OCI-LY3 (cell line): ENCODE data around the gene PINLYP.

ENCODE experiments used
- H2AFZ ChIP-seq: fragments of 200-600, 300-600 bp; shearing (Covaris generic); 2 replicates; pipeline ENCODE4 v1.6.0; 2014; ENCODE audit warnings: antibody characterized with exemption, low read depth, low read length
- H3K27ac ChIP-seq: fragments of 200-600, 300-600 bp; sonication (generic); 2 replicates; pipeline ENCODE4 v1.5.1; 2014; ENCODE audit warnings: mild to moderate bottlenecking, low read length, moderate library complexity, mixed read lengths
- H3K27me3 ChIP-seq: fragments of 200-600, 300-600 bp; sonication (generic); 2 replicates; pipeline ENCODE4 v1.6.1; 2014; ENCODE audit warnings: low read depth, low read length, mixed read lengths
- H3K36me3 ChIP-seq: fragments of 200-600, 300-600 bp; sonication (generic); replicated peaks from 2 replicates; pipeline ENCODE3; 2014; ENCODE audit warnings: low read depth, low read length, mixed read lengths
- H3K4me1 ChIP-seq: fragments of 300-600, 200-600 bp; sonication (generic); 2 replicates; pipeline ENCODE4 v1.6.1; 2014; ENCODE audit warnings: low read length, mixed read lengths
- H3K4me2 ChIP-seq: fragments of 200-600, 300-600 bp; sonication (generic); 2 replicates; pipeline ENCODE4 v1.6.1; 2014; ENCODE audit warnings: low read length, mixed read lengths
- H3K4me3 ChIP-seq: fragments of 300-600, 200-600 bp; sonication (generic); 2 replicates; pipeline ENCODE4 v1.5.1; 2014; ENCODE audit warnings: antibody characterized with exemption, mild to moderate bottlenecking, low read length, moderate library complexity
- H3K79me2 ChIP-seq: fragments of 300-600, 200-600 bp; shearing (Covaris generic); 2 replicates; pipeline ENCODE4 v1.6.1; 2014; ENCODE audit warnings: mild to moderate bottlenecking, low read length, mixed read lengths
- H3K9ac ChIP-seq: fragments of 300-600, 200-600 bp; shearing (Covaris generic); 2 replicates; pipeline ENCODE4 v1.6.0; 2014; ENCODE audit warnings: mild to moderate bottlenecking, low read length, moderate library complexity
- H3K9me3 ChIP-seq: fragments of 200-600, 300-600 bp; shearing (Covaris generic); 2 replicates; pipeline ENCODE4 v1.6.1; 2014; ENCODE audit warnings: low read length, mixed read lengths; ENCODE audit not compliant: insufficient read depth
- H4K20me1 ChIP-seq: fragments of 200-600, 300-600 bp; sonication (generic); 2 replicates; pipeline ENCODE4 v1.6.1; 2016; ENCODE audit warnings: low read length, mixed read lengths; ENCODE audit not compliant: insufficient read depth
- CTCF ChIP-seq: fragments of 200-600, 300-600 bp; sonication (generic); IDR thresholded peaks from 2 replicates; pipeline ENCODE4 v1.5.1; 2014; ENCODE audit warnings: antibody characterized with exemption, low read length, low read depth
- EZH2phosphoT487 ChIP-seq: fragments of 200-600 bp; shearing (Covaris generic); IDR thresholded peaks from 2 replicates; pipeline ENCODE4 v1.6.1; 2018; ENCODE audit warnings: antibody characterized with exemption, mixed run types, low read depth

The PINLYP gene

GRCh38 chr19:43622070-43622469 lies 46.5 kb downstream of the PINLYP start:
- peaks cover 24% of the 10 kb centered on the region for H3K79me2 ChIP-seq
- no peaks in the 10 kb centered on the region for H3K27me3 ChIP-seq
- no peak overlapping the region for H3K27ac ChIP-seq
- no peak overlapping the region for H3K9ac ChIP-seq
- H3K4me2 ChIP-seq: no peak overlapping the region
- peaks cover 2% of the 10 kb centered on the region for H3K36me3 ChIP-seq
- no peak overlapping the region for H2AFZ ChIP-seq
- H4K20me1 ChIP-seq: no peaks in the 10 kb centered on the region
- no peak overlapping the region for H3K4me3 ChIP-seq
- no peaks in the 10 kb centered on the region for H3K9me3 ChIP-seq
- peaks cover 5% of the 10 kb centered on the region for H3K4me1 ChIP-seq
- no peak for TF ChIP-seq CTCF
- no peak for TF ChIP-seq EZH2phosphoT487

GRCh38 chr19:43622956-43623355 lies 47.4 kb downstream of the PINLYP start:
- H3K9ac ChIP-seq: no peak overlapping the region

GRCh38 chr19:43623889-43624670 lies 48.5 kb downstream of the PINLYP start:
- H3K4me2 ChIP-seq: no peak overlapping the region
- H3K36me3 ChIP-seq: peaks cover 2% of the 10 kb centered on the region
- H3K27ac ChIP-seq: no peak overlapping the region
- H4K20me1 ChIP-seq: no peaks in the 10 kb centered on the region
- H3K4me1 ChIP-seq: peaks cover 5% of the 10 kb centered on the region
- no peak overlapping the region for H2AFZ ChIP-seq
- H3K9me3 ChIP-seq: no peaks in the 10 kb centered on the region
- no peaks in the 10 kb centered on the region for H3K27me3 ChIP-seq
- no peak overlapping the region for H3K9ac ChIP-seq
- H3K4me3 ChIP-seq: no peak overlapping the region
- peaks cover 13% of the 10 kb centered on the region for H3K79me2 ChIP-seq
- TF ChIP-seq CTCF (no peak), EZH2phosphoT487 (no peak)

More at GRCh38 chr19:43622956-43623355, 47.4 kb downstream of the PINLYP start:
- H3K9me3 ChIP-seq: no peaks in the 10 kb centered on the region
- H3K4me1 ChIP-seq: peaks cover 5% of the 10 kb centered on the region
- peaks cover 24% of the 10 kb centered on the region for H3K79me2 ChIP-seq
- no peak overlapping the region for H3K27ac ChIP-seq
- H2AFZ ChIP-seq: no peak overlapping the region
- H3K4me3 ChIP-seq: no peak overlapping the region
- TF ChIP-seq CTCF: no peak
- no peak for TF ChIP-seq EZH2phosphoT487
- H3K36me3 ChIP-seq: peaks cover 2% of the 10 kb centered on the region
- no peaks in the 10 kb centered on the region for H4K20me1 ChIP-seq
- H3K27me3 ChIP-seq: no peaks in the 10 kb centered on the region
- H3K4me2 ChIP-seq: no peak overlapping the region

- Histone ChIP-seq H3K36me3 (peaks cover 2% of the 10 kb centered on the region), H3K4me3 (no peak overlapping the region), H3K27me3 (no peaks in the 10 kb centered on the region), H3K27ac (no peak overlapping the region), H3K9me3 (no peaks in the 10 kb centered on the region), H3K9ac (no peak overlapping the region), H2AFZ (no peak overlapping the region), H4K20me1 (no peaks in the 10 kb centered on the region), H3K79me2 (peaks cover 9% of the 10 kb centered on the region), H3K4me1 (peaks cover 5% of the 10 kb centered on the region), H3K4me2 (no peak overlapping the region)
- peak; percentile 10; the same call in 1 of the 2 replicates for TF ChIP-seq CTCF
- no peak for TF ChIP-seq EZH2phosphoT487
These were observed 49.3 kb downstream of the PINLYP start for GRCh38 chr19:43624933-43625332.
